GM20431 (cell line): ENCODE results near the gene H6PD.

Experiments
- in situ Hi-C: fragments of 300-500 bp; cut with MseI, MboI; formaldehyde crosslinking; loops from one replicate; pipeline ENCODE4 v1.15.0; 2020; ENCODE audit warnings: low sequenced_read_pairs; ENCODE audit not compliant: unreplicated experiment

The H6PD gene

DNA sequence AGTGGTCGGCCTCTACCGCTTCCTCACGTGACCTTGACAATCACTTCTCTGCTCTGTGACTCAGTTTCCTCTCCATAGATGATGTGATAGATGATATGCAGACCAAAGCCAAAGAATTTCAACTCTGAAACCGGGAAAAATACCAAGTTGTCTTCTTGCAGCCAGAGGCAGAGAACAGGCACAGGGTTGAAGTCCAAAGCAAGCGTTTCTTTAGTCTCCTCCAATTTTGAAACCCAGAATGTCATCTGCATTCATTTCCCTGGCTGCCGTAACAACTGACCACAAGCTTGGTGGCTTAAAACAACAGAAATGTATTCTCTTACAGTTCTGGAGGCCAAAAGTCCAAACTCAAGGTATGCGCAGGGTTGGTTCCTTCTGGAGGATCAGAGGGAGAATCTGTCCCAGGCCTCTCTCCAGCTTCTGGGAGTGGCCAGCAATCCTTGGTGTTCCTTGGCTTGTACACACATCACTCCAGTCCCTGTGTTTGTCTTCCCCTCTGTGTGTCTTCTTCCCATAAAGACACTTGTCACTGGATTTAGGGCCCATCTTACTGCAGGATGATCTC is 30.3 kb upstream of the H6PD start:
- in situ Hi-C loops, result no loop called here

DNA sequence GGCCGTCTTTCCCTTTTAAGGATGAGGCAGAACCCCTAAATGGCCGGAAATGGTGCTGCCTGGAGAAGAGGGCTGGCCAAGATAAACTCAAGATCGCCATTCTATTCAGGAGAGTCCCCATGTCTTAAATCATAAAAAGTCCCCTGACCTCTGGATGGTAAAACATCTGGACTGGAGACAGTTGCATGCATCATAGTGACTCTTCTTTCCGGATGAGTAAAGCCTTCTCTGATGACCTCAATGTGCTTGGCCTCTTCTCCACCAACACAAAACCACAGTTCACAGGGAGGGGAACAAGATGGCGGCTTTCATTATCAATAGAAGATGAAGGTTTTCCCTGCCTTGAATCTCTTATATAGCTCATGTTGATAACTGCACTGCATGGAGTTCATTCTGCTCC is 27.5 kb upstream of the H6PD start:
- in situ Hi-C loops, result no loop called here

DNA sequence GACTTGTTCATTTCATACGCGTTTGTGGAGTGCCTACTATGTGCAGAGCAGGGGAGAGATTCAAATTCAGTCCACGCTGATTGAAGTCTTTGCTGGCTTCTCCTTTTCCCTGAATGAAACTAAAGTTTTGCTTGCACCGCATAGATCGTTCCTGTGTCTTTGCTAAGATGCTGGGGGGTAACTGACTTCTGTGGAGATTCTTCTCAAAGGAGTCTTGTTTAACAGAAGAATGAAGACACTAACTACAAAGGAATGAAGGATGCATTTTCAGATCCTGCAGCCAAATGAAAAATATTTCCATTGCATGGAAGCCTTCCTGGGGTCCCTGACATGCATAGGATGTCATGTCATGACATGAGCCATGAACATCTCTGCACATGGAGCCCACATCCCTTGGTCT is 26.9 kb upstream of the H6PD start:
- in situ Hi-C loops, result no loop called here

DNA sequence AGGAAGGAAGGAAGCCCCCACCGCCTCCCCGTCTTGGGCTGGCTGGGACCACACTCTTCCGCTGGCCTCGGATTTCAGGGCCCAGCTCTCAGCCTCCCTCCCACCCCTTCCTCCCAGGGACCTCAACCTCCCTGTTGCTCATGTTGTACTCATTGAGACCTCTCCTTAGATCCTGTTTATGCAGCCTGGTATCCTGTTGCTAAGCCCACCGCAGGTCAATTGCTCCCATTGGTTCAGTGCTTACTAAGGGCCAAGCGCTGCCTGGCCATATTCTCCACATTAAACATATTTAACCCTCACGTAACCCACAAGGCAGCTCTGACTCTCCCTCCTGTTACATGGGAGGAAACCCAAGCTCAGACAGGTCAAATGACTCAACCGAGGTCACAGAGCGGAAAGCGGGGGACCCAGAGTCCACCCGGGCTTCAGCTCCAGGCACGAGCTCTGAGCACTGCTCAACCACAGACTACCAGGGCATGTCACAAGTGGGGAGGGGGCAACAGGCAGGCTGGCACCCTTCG is 23.2 kb upstream of the H6PD start:
- in situ Hi-C loops, result no loop called here

DNA sequence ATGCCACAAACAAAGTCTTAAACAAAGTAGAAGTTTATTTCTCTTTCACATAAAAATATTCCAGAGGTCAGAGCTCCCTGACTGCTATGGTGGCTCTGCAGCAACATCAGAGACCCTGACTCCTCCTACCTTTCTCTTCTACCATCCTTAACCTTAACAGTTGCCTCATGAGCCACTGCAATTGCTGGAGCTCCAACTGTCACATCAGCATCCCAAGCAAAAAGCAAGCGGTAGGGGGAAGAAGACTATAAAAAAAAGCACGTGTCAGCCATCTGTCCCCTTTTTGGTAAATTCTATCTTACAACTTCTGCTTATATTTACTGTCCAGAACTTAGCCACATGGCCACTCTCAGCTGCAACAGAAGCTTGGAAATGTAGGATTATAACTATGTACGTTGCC is 21.8 kb upstream of the H6PD start:
- in situ Hi-C loops, result no loop called here

DNA sequence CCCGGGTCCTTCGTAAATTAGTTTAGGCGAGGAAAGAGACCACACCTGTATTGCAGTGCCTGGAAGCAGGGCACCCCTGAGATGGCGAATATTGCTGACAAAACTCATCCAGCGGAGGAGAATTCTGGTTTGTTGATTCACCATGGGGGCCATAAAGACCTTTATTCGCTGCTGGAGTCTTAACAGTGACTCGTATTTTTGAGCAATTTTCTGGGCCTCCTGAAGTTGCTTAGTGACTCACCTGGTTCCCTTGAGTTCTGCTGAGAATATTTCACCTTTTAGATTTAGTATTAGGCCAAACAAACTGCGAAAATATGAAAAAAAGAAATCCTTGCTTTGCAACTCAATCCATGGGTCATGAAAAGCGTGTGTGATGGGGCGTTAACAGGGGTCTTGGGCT is 20.6 kb upstream of the H6PD start:
- in situ Hi-C loops, result no loop called here

DNA sequence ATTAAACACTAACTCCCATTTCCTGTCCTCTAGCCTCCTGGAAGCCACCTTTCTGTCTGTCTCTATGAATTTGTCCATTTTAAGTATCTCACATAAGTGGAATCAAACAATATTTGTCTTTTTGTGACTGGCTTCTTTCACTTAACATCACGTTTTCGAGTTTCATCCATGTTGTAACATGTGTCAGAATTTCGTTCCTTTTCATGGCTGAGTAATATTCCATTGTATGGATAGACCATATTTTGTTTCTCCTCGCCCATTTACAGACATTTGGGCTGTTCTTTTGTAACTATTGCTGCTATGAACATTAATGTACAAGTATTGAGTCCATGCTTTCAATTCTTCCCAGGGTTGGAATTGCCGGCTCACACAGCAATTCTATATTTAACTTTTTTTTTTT is 15.7 kb upstream of the H6PD start:
- in situ Hi-C loops, result no loop called here

DNA sequence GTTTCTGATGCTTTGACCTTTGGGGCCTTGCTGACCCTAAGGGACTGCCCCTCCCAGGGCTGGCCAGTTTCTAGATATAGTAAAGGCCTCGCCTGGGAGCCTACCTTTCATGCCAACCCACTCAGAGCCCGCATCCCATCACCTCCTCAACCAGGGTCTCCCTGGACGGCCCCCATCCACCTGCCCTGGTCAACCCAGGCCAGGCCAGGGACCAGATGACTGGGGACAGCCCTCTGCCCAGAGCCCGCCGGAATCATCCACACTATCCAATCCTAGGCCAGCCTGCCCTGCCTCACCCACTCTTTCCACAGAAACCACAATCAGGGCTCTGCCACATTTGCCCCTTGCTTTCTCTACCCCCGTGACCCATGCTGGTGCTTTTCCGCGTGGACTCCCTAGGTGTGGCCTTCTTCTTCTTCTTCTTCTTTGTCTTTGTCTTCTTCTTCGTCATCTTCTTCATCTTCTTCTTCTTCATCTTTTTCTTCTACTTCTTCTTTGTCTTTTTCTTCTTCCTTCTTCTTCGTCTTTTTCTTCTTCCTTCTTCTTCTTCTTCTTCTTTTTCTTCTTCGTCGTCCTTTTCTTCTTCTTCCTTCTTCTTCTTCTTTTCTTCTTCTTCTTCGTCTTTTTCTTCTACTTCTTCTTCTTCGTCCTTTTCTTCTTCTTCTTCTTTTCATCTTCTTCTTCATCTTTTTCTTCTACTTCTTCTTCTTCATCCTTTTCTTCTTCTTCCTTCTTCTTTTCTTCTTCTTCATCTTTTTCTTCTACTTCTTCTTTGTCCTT is 11.5 kb upstream of the H6PD start:
- in situ Hi-C loops, result no loop called here

DNA sequence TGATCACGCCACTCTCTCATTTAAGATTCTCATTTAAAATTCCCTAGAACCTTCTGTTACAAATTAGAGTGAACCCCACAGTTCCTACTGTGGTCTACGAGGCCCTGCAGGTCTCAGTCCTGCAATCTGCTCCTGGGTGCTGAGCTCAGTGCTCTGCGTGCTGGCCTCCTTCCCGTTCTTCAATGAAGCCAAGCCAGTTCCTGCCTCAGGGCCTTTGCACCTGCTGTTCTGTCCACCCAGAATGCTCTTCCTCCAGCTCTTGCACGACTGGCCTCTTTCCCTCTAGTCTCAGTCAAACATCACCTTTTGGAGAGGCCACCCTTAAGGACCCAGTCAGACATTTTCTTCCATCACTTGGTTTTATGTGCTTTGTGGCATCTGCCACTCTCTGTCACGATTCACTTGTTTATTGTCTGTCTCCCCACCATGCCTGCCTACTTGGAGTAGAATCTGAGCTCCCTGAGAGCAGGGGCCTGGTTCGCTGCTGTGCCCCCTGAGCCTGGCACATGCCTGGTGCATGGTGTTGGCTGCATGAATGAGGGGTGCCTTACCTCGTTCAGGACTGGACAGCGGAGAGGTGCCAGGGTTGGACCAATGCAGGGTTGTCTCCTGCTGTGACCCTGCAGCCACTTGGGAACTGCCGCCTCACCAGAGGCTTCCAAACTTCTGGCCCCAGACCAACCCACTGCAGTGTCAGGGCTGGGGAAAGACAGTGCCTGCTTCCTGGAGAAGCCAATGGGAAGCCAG is 9.7 kb upstream of the H6PD start:
- in situ Hi-C loops, result no loop called here

DNA sequence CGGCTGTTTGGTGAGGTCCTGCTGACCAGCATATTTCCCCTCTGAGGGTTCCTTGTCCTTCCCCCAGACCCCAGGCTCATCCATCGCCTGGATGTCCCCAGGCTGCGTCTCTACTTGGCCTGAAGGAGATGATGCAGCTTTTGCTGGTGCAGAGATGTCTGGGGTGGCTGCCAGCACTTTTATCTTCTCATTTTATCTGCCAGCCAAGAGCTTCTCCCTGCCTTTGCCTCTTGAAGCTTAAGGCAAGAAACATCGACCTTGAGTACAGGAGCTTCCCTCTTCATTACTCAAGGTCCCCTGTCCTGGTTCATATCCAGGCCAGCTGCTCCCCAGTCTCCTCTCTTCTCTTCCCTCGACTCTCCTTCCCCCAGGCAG is 9.2 kb upstream of the H6PD start:
- in situ Hi-C loops, result no loop called here

DNA sequence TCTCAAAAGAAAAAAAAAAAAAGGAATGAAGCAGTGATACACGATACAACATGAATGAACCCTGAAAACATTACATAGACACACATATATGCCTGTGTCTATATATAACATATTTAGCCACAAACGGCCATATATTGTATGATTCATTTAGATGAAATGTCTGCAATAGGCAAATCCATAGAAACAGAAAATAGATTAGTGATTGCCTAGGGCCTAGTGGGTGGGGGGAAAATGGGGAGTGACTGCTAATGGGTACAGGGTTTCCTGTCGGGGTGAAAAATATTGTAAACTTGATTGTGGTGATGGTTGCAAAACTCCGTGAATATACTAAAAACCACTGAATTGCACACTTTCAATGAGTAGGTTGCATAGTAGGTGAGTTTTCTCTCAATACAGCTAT is 6.0 kb upstream of the H6PD start:
- in situ Hi-C loops, result no loop called here

DNA sequence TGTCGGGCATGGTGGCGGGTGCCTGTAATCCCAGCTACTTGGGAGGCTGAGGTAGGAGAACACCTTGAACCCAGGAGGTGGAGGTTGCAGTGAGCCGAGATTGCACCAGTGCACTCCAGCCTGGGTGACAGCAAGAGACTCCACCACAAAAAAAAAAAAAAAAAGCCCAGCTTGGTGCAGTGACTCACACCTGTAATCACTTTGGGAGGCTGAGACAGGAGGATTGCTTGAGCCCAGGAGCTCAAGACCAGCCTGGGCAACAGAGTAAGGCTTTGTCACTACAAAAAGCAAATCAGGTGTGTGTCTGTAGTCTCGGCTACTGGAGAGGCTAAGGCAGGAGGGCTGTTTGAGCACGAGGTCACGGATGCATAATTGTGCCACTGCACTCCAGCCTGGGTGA is 5.0 kb upstream of the H6PD start:
- in situ Hi-C loops, result no loop called here

DNA sequence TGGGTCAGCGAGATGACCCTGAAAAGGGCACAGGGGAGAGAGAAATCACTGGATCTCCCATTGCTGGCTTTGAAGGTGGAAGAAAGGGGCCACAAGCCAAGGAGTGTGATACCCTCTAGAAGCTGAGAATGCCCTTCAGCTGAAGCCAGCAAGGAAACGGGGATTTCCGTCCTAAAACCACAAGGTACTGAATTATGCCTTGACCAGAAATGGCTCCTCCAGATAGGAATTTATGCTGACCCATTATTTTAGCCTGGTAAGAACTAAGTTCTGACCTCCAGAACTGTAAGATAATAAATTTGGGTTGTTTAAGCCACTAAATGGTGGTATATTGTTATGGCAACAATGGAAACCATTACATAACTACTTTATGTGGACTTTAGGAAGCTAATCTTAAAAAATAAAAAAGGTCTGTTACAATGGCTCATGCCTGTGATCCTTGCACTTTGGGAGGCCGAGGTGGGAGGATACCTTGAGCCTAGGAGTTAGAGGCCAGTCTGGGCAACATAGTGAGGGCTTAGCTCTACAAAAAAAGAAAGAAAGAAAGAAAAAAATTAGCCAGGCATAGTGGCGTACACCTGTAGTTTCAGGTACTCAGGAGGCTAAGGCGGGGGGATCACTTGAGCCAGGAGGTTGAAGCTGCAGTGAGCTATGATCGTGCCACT is 3.6 kb upstream of the H6PD start:
- in situ Hi-C loops, result no loop called here

DNA sequence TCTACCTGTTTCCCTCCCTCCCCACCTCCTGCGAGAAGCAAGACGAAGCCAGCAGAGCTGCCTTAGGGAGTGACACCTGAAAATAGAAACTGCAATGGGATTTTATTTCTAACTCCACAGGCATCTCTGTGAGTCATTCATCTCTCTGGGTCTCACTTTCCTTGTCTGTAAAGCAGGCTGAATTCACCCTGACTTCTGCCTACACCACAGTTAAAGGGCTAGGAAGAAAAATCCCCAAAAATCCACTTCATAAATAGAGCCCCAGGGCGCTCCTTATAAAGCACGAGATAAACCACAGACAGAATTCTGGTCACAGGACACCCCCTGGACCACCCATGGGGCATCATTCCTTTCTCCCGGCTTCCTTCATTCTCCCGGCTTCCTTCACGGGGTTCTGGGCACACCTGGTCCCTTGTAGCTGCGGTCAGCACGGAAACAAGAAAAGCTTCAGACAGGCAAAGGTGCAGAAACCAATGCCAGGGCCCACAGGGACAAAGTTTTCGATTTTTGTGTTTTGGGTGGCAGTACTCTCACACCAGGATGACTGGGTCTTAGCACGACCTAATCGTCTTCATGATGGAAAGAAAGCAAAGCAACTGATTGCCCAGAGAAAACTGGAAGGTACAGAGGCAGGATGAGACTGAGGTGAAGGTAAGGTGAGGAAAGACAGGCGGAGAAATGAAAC is 2.8 kb upstream of the H6PD start:
- in situ Hi-C loops, result no loop called here

DNA sequence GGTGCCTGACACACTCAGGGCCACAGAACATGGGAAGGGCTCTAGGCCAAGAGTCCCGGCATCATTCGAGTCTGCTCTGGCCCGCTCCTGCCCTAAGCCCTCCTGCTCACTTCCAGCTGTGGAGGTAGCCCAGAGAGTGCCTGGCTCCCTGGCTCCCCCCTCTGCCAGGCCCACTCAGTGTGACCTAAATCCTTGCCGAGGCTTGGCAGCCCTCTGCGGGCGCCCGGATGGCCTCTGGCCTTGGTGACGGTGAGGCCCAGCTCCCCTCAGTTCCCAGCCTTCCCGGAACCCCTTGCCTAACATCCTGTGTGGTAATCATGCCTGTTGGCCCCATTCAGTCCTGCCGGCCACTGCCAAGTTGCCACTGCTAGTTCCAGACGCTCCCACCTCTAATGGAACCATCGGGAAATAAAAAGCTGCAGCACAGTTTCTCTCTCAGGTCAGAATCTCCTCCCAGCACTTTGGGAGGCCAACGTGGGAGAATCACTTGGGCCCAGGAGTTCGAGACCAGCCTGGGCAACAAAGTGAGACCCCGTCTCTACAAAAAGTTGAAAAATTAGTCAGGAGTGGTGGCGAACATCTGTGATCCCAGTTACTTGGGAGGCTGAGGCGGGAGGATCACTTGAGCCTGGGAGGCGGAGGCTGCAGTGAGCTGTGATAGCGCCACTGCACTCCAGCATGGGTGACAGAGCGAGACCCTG is 1.2 kb upstream of the H6PD start:
- in situ Hi-C loops, result no loop called here

DNA sequence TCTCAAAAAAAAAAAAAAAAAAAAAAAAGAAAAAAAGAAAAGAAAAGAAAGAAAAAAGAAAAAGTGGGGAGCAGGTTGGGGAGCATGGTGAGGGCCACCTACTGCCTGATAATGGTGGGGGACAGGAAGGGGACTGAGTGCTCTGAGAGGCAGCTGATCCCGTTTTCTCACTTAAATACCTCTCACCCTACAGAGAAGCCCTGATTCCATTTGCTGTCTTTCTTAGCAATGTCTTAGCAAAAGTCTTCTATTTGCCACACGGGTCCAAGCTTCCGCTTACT is 692 bp upstream of the H6PD start:
- in situ Hi-C loops, result no loop called here

DNA sequence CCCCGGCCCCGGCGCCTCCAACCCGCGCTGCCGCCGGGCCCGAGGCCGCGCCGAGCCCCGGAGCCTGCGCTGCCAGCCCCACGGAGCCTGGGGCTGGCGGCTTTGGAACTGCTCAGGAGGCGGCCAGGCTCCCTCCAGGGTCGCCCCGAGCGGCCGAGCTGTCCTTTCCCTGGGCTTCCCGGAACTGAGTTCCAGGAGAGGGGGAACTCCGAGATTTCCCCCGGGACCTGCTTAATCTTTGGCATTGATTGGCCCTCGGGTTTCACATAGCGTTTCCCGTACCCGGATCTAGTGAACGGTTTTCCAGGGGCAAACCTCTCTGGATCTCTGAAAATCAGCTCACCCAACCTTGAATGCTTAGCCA is 504 bp downstream of the H6PD start:
- in situ Hi-C loops, result no loop called here

DNA sequence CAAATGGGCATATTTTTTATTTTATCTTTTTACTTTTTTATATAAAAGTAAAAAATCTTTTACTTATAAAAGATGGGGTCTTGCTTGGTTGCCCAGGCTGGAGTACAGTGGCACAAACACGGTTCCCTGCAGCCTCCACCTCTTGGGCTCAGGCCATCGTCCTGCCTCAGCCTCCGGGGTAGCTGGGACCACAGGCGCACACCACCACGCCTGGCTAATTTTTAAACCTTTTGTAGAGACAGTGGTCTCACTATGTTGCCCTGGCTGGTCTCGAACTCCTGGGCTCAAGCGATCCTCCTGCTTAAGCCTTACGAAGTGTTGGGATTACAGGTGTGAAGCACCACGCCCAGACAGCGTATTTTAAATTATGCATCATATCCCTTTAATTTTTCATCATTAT is 986 bp downstream of the H6PD start:
- in situ Hi-C loops, result no loop called here

DNA sequence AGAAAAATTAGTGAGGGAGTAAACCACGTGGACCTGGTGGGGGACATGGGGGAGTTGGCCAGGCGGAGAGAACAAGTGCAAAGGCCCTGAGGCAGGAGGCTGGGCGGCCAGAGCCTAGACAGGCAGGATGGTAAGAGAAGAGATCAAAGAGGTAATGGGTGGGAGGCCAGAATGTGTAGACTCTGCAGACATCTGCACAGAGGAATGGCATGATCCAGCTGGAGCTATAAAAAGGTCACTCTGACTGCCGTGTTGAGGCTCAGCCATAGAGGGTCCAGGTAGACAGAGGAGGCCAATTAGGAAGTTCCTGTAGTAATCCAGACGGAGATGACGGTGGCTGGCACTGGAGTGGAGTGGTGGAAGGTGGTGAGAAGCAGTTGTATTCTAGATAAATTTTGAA is 3.6 kb downstream of the H6PD start:
- in situ Hi-C loops, result no loop called here

DNA sequence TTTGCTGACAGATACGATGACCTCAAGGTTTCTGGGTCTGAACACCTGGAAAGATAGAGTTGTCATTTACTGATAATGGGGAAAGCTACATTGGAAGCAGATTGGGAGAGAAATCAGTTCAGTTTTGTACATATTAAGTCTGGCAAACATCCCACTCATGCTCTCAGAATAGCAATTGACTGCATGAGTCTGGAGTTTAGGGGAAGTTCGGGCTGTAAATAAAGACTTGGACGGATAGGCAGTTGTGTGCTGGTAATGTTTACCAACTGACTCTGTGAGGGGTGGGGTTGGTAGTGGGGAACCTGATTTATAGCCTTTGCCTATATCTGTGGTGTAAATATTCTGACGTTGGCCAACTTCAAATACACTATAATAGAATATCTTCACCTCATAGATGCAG is 4.0 kb downstream of the H6PD start:
- in situ Hi-C loops, result no loop called here
